Measurements from ENCODE around the gene XPO4.

XPO4 gene

DNA sequence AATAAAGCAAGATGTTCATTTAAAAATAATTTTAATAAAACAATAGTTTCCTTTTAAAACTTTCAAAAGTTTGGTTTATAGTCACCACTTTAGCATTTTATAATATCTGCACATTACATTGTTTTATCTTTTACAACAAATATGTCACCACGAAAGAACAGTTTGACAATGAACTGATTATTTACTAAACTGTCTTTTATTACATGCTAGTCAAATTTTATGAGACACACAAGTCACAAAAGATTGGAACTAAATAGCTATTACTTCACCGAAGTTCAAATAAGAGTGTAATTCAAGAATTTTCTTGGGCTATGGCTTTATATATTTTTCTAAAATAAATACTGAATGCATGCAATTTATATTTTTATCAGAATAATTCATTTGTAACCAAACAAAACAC, 71.3 kb downstream of the XPO4 start:
- Histone ChIP-seq H3K4me1 (ENCODE audit: control insufficient read depth in 1 of 2, insufficient read depth in 1 of 2, low read depth in 1 of 2, low read length in 1 of 2) (peaks cover 0 to 3% of the 10 kb centered on the region in 2 experiments), H3K27me3 (no peaks in the 10 kb centered on the region), H3K36me3 (peaks cover 19% of the 10 kb centered on the region), H3K9me3 (no peaks in the 10 kb centered on the region), H3K27ac (no peak overlapping the region), H3K4me3 (ENCODE audit: low read depth in 1 of 2, low read length in 1 of 2) (no peak overlapping the region)
- TF ChIP-seq, protein P1, sequence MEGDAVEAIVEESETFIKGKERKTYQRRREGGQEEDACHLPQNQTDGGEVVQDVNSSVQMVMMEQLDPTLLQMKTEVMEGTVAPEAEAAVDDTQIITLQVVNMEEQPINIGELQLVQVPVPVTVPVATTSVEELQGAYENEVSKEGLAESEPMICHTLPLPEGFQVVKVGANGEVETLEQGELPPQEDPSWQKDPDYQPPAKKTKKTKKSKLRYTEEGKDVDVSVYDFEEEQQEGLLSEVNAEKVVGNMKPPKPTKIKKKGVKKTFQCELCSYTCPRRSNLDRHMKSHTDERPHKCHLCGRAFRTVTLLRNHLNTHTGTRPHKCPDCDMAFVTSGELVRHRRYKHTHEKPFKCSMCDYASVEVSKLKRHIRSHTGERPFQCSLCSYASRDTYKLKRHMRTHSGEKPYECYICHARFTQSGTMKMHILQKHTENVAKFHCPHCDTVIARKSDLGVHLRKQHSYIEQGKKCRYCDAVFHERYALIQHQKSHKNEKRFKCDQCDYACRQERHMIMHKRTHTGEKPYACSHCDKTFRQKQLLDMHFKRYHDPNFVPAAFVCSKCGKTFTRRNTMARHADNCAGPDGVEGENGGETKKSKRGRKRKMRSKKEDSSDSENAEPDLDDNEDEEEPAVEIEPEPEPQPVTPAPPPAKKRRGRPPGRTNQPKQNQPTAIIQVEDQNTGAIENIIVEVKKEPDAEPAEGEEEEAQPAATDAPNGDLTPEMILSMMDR (IDR thresholded peaks at IDR 0.05) = no peak

DNA sequence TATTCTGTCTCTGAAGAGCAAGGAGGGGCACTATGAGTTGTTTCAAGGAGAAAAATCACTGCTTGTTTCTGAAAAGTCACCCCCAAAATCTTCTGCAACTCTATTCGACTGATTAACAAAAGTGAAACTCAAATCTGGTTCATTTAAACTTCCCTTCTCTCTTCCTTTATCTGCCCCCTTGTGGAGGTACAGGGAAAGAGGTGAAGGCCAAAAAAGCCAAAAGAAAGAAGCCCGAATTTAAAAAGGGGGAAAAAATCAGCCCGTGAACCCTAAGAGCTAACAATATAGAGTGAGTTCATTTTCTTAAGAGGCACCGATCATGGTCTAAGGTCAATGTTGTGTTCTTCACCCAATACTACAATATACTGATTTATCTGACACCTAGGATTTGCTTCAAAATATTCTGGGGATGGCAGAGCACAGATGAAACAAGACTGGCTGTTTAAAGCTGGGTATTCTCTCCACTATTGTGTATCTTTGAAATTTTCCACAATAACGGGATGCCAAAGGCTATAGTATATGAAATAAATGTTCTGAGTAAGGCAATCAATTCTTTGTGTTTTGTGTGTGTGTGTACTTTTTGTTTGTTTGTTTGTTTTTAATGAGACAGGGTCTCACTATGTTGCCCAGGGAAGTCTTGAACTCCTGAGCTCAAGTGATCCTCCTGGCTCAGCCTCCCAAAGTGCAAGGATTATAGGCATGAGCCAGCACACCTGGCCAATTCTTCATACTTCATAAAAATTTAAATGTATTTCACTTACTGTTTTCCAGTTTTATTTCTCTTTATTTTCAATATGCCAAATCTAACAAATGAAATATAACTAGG, 73.8 kb downstream of the XPO4 start:
- Histone ChIP-seq H3K36me3 (peaks cover 8% of the 10 kb centered on the region), H3K4me1 (ENCODE audit: control insufficient read depth in 1 of 2, insufficient read depth in 1 of 2, low read depth in 1 of 2, low read length in 1 of 2) (peaks cover 0 to 3% of the 10 kb centered on the region in 2 experiments), H3K4me3 (ENCODE audit: low read depth in 1 of 2, low read length in 1 of 2) (no peak overlapping the region), H3K9me3 (no peaks in the 10 kb centered on the region), H3K27me3 (no peaks in the 10 kb centered on the region), H3K27ac (no peak overlapping the region)
- TF ChIP-seq, protein P1 (IDR thresholded peaks at IDR 0.05) = peak; percentile 58

DNA sequence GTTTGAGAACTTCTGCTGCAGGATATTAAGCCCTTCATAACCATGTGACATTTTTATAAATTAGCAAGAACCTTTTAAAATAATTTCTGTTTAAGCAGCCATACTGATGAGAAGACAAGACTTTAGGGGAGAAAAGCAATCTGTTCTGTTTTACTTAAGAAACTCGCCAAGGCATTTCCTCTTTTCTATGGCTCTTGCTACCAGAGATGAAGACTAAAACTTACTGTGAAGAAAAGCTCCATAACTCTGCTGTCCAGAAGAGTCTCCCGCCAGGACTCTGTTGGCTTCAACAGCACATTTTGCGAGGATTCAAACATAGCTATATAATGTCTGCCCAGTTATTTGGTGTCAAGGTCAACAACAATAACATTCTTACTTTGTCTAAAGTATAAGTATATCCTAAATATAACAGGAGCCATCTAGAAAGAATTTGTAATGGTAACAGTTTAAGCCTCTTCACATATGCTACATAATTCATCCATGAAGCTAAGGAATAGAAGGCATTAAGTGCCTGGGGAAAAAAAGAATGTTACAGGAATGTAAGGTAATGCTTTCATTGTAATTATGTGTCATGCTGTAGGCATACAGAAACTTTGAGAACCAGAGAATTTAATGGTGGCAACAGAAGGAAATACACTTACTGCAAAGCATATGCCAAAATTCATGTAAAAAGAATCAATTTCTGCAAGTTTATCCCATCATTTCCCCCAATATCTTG, 75.5 kb downstream of the XPO4 start:
- H3K4me3 ChIP-seq (ENCODE audit: low read depth in 1 of 2, low read length in 1 of 2) = no peak overlapping the region
- H3K4me1 ChIP-seq (ENCODE audit: control insufficient read depth in 1 of 2, insufficient read depth in 1 of 2, low read depth in 1 of 2, low read length in 1 of 2) = peaks cover 0 to 3% of the 10 kb centered on the region in 2 experiments
- no peak overlapping the region for H3K27ac ChIP-seq
- no peaks in the 10 kb centered on the region for H3K27me3 ChIP-seq
- peaks cover 2% of the 10 kb centered on the region for H3K36me3 ChIP-seq
- no peaks in the 10 kb centered on the region for H3K9me3 ChIP-seq
- TF ChIP-seq, protein P1 (IDR thresholded peaks at IDR 0.05) = no peak

DNA sequence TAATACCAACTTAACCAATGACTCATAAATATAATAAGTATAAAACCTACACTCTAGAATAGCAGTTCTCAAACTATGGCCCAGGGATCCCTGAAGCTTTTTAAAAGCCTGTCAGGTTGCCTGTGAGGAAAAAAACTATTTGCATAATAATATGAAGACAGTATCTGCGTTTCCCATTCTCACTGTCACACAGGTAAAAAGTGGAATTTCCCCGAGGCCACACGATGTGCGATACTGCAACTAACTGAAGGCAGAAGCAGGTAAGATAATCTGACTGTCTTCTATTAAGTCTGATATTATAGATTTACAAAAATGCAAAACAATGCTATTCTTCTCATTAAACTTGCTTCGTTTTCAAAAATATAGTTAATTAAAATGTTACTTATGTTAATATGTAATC, 76.2 kb downstream of the XPO4 start:
- TF ChIP-seq, protein P1 (IDR thresholded peaks at IDR 0.05) = no peak
- H3K27me3 ChIP-seq = no peaks in the 10 kb centered on the region
- no peak overlapping the region for H3K4me3 ChIP-seq (ENCODE audit: low read depth in 1 of 2, low read length in 1 of 2)
- no peak overlapping the region for H3K27ac ChIP-seq
- no peaks in the 10 kb centered on the region for H3K9me3 ChIP-seq
- H3K36me3 ChIP-seq = peaks cover 4% of the 10 kb centered on the region
- H3K4me1 ChIP-seq (ENCODE audit: control insufficient read depth in 1 of 2, insufficient read depth in 1 of 2, low read depth in 1 of 2, low read length in 1 of 2) = peaks cover 0 to 3% of the 10 kb centered on the region in 2 experiments

DNA sequence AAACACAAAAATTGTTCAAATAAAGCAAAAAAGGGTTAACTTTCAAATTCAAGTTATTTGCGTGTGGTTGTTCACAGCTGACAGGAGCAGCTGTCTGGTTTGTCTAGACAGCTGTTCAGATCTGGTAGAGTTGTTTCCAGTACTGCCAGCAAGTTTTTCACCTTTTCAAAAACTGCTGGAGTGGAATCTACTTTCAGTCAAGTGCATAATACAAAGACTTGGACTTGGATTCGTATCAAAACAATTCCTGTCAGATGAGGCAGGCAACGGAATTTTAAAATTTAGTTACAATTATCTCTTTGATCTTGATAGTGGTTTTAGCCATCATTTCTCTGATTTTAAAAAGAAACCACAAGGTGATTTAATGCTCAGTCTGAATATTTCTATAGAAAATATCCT, 77.1 kb downstream of the XPO4 start:
- TF ChIP-seq, protein P1 (IDR thresholded peaks at IDR 0.05) = no peak
- Histone ChIP-seq H3K4me1 (ENCODE audit: control insufficient read depth in 1 of 2, insufficient read depth in 1 of 2, low read depth in 1 of 2, low read length in 1 of 2) (peaks cover 0 to 3% of the 10 kb centered on the region in 2 experiments), H3K9me3 (no peaks in the 10 kb centered on the region), H3K36me3 (peaks cover 4% of the 10 kb centered on the region), H3K27ac (no peak overlapping the region), H3K4me3 (ENCODE audit: low read depth in 1 of 2, low read length in 1 of 2) (no peak overlapping the region), H3K27me3 (no peaks in the 10 kb centered on the region)

Measured in neutrophil (primary cell).